ACC112 (cell line): ENCODE results near the gene FGF22.

ENCODE experiments used
- H2AFZ ChIP-seq: fragments of 200-600 bp; sonication (generic); one replicate; pipeline ENCODE4 v1.6.0; 2017; ENCODE audit warnings: antibody characterized with exemption, low read length; ENCODE audit not compliant: unreplicated experiment
- H3K27ac ChIP-seq: fragments of 200-600 bp; sonication (generic); 2 replicates; pipeline ENCODE4 v1.5.1; 2014; ENCODE audit warnings: low read depth, mild to moderate bottlenecking, antibody characterized with exemption, low read length, moderate library complexity
- H3K27me3 ChIP-seq: fragments of 200-600 bp; sonication (generic); 2 replicates; pipeline ENCODE4 v1.6.1; 2014; ENCODE audit warnings: mild to moderate bottlenecking, antibody characterized with exemption, low read length, moderate library complexity, mixed read lengths; ENCODE audit not compliant: insufficient read depth
- H3K36me3 ChIP-seq: fragments of 200-600 bp; sonication (generic); 2 replicates; pipeline ENCODE4 v1.6.1; 2016; ENCODE audit warnings: mild to moderate bottlenecking, antibody characterized with exemption, low read length, moderate library complexity, mixed read lengths; ENCODE audit not compliant: insufficient read depth
- H3K4me1 ChIP-seq: fragments of 200-600 bp; sonication (generic); one replicate; pipeline ENCODE4 v1.6.1; 2016; ENCODE audit warnings: low read length, mixed read lengths; ENCODE audit not compliant: insufficient read depth, unreplicated experiment, control insufficient read depth
- H3K4me3 ChIP-seq: fragments of 200-600 bp; sonication (generic); 2 replicates; pipeline ENCODE4 v1.5.1; 2014; ENCODE audit warnings: mild to moderate bottlenecking, low read depth, low read length
- H3K79me2 ChIP-seq: fragments of 200-600 bp; sonication (generic); one replicate; pipeline ENCODE4 v1.6.0; 2016; ENCODE audit warnings: low read length; ENCODE audit not compliant: control insufficient read depth, unreplicated experiment, insufficient read depth

FGF22 gene

GRCh38 chr19:653425-653824 is 13.7 kb downstream of the FGF22 start:
- Histone ChIP-seq H3K79me2 (peaks cover 64% of the 10 kb centered on the region), H2AFZ (no peak overlapping the region), H3K36me3 (no peaks in the 10 kb centered on the region), H3K4me1 (no peaks in the 10 kb centered on the region), H3K27me3 (no peaks in the 10 kb centered on the region), H3K27ac (no peak overlapping the region), H3K4me3 (no peak overlapping the region)

- no peaks in the 10 kb centered on the region for H3K36me3 ChIP-seq
- no peak overlapping the region for H2AFZ ChIP-seq
- peaks cover 86% of the 10 kb centered on the region for H3K79me2 ChIP-seq
- H3K4me3 ChIP-seq = no peak overlapping the region
- H3K27ac ChIP-seq = no peak overlapping the region
- peaks cover 2% of the 10 kb centered on the region for H3K4me1 ChIP-seq
- no peaks in the 10 kb centered on the region for H3K27me3 ChIP-seq
These were observed 16.0 kb downstream of the FGF22 start for GRCh38 chr19:655691-656090.

DNA sequence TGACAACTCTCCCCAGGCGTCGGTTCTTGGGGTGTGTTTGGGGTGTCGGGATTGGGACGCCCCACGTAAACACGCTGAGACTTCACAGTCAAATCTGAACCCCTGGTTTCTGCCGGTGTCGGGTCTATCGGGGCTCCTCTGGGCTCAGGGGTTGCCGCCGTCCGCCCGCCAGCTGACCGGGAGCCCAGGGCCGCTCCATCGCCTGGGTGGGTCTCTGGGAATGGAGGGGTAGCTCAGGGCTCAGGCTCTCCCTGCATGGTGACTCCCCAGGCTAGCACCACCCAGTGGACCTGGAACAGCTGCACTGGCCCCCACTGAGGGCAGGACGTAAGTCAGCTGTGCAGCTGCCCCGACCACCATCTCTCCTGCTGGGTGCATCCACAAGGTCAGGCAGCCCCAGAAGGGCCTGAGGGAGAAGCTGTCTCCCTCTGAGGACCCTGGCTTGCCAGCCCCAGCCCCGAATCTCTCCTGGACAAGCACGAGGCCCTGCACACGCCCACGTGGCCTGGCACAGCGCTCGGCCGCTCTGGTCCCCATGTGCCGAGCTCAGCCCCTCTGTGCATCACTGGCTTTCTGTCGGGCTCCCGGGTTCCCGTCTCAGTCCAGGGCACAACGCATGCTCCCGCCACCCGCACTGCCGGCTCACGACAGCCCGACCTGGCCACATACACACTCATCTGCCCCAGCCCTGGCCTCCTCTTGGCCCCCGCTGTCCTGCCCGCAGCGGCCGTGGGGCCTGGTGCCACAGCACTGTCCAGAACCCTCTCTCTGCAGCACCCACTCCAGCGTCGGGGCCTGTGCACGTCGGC is 17.3 kb downstream of the FGF22 start:
- Histone ChIP-seq H2AFZ (no peak overlapping the region), H3K79me2 (peaks cover 93% of the 10 kb centered on the region), H3K4me1 (peaks cover 8% of the 10 kb centered on the region), H3K27ac (no peak overlapping the region), H3K27me3 (no peaks in the 10 kb centered on the region), H3K4me3 (no peak overlapping the region), H3K36me3 (no peaks in the 10 kb centered on the region)

DNA sequence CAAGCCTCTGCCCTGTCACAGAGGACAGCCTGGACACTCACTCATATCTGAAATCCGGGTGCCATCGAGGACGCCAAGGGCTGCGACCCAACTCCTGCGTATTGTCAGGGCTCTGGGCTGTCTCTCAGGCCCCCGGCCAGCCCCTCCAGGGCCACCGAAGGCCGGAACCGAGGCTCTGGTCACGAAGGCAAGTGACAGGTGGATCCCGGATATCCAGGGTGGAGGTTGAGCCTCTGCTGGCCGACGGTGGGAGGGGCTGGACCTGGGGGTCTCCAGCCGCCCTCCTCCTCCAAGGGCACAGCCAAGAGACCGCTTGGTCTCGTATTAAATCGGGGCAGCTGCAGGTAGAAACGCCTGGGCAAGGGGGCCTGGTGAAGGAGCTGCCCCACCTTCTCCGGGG is 17.9 kb downstream of the FGF22 start:
- Histone ChIP-seq H3K79me2 (peaks cover 94% of the 10 kb centered on the region), H3K36me3 (no peaks in the 10 kb centered on the region), H3K27ac (no peak overlapping the region)

DNA sequence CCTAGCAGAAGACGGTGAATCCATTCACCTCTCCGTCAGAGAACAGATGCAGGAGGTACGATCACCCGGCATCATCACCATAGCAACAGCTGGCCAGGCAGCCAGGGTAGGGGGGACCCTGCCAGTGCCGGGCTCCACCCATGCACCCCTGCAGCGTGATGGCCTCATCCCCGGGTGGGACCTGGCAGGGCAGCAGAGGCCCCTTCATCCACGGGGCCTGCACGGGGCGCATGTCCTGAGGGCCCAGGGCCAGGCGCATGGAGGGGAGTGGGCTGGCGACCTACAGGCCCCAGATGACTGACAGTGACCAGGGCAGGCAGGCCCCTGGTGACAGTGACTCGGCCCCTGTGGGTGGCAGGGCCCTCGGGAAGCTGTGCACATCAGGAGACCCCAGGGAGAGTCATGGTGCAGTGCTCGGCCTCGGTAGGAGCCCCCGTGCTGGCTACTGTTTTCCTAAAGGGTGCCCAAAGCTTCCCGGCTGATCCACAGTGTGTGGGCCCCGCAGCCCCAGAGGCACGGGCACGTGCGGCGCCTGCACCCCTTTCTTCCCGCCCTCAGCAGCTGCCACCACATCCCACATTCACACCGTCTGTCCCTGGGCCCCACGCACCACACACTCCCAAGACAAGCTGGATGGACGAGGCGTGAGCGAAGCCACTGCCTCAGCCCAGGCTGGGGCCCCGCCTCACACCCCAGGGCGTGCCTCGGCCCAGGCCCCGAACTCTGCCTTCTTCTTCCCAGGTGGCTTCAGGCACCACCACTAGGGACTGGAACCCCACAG is 18.6 kb downstream of the FGF22 start:
- Histone ChIP-seq H3K27ac (no peak overlapping the region), H3K79me2 (peaks cover 92% of the 10 kb centered on the region), H3K4me1 (peaks cover 8% of the 10 kb centered on the region), H2AFZ (no peak overlapping the region), H3K36me3 (no peaks in the 10 kb centered on the region), H3K4me3 (no peak overlapping the region), H3K27me3 (no peaks in the 10 kb centered on the region)

More for the DNA sequence above, 17.9 kb downstream of the FGF22 start:
- no peak overlapping the region for H2AFZ ChIP-seq
- no peaks in the 10 kb centered on the region for H3K27me3 ChIP-seq
- H3K4me1 ChIP-seq = peaks cover 8% of the 10 kb centered on the region
- no peak overlapping the region for H3K4me3 ChIP-seq

DNA sequence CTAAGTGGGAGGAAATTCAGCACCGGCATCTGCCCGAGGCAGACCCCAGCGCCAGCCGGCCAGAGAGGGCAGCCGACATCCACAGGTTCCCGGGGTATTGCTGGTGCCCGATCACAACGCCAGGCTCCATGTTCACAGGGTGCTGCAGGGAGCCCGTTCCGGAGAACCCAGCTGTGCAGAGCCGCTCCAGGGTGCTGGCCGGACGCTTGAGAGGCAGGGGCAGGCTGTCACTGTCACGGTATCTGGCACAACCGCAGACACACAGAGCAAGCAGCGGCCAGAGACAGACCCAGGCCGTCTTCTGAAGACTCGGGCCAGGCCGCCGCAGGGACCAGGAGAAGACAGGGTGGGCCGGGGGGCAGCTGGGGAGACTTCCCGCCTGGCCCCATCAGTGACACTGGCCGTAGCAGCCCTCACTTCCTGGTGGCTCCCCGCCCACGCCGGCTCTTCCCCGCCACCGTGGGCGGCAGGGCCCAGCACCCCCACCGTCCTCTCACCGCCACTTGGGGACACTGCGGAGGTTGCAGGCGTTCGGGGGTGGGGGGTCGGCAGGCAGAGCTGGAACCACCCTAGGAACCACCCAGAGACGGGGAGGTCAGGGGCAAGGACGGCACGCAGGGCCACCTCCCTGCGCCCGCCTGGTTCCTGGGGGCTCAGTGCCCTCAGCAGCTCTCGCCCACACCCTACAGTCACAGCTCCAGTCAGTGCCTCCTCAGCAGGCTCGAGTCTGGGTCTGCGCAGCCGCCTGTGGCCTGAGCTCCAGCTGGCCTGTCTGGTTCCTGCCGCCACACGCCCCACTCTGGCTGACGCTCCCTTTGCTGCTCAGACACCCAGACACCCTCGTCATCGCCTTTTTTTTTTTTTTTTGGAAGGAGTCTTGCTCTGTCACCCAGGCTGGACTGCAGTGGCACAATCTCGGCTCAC is 19.5 kb downstream of the FGF22 start:
- Histone ChIP-seq H3K36me3 (no peaks in the 10 kb centered on the region), H3K27ac (no peak overlapping the region)

DNA sequence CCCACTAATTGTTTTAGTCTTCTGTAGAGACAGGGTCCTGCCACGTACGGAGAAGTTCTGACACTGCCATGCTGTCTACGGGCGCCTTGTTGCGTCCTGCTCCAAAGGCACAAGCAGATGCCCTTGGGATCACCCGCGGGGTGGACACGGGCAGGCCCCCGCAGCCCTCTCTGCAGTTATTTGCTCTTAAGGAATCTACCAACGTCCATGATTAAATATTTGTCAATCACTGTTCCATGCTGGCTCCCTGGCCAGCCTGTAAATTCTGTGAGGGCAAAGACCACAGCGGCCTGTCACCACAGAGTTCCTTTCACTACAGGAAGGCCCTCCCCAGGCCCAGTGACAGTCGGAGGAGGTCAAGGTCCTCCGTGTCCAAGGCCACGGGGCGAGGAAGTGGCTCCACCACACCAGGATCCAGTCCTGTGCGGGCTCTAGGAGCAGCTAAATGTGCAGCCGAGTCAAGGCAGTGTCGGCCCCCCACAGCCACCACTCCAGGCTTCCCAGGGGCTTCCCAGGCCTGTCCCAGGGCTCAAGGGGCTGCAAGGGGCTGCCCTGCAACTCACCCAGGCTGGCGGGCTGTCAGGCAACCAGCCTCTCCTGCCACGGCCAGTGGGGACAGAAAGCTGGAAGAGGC is 21.2 kb downstream of the FGF22 start:
- H3K27ac ChIP-seq = no peak overlapping the region; the same call in 1 of the 2 replicates
- no peaks in the 10 kb centered on the region for H3K27me3 ChIP-seq
- H3K4me3 ChIP-seq = peak overlapping the region; percentile 96
- peaks cover 70% of the 10 kb centered on the region for H3K79me2 ChIP-seq
- no peak overlapping the region for H2AFZ ChIP-seq
- no peaks in the 10 kb centered on the region for H3K36me3 ChIP-seq
- H3K4me1 ChIP-seq = peaks cover 8% of the 10 kb centered on the region

More for the DNA sequence above, 19.5 kb downstream of the FGF22 start:
- Histone ChIP-seq H3K79me2 (peaks cover 83% of the 10 kb centered on the region), H3K4me3 (no peak overlapping the region), H2AFZ (no peak overlapping the region), H3K4me1 (peaks cover 8% of the 10 kb centered on the region), H3K27me3 (no peaks in the 10 kb centered on the region)

- H3K36me3 ChIP-seq = no peaks in the 10 kb centered on the region
- peak overlapping the region; percentile 65 for H3K27ac ChIP-seq
- no peak overlapping the region for H2AFZ ChIP-seq
- H3K4me1 ChIP-seq = peaks cover 8% of the 10 kb centered on the region
- peaks cover 64% of the 10 kb centered on the region for H3K79me2 ChIP-seq
- H3K27me3 ChIP-seq = no peaks in the 10 kb centered on the region
- H3K4me3 ChIP-seq = peak overlapping the region; percentile 96
These were observed 21.9 kb downstream of the FGF22 start for GRCh38 chr19:661427-662196.

GRCh38 chr19:662207-662961 is 22.7 kb downstream of the FGF22 start:
- H3K4me1 ChIP-seq = peaks cover 8% of the 10 kb centered on the region
- peak overlapping the region; percentile 96 for H3K4me3 ChIP-seq
- H3K27me3 ChIP-seq = no peaks in the 10 kb centered on the region
- no peak overlapping the region for H2AFZ ChIP-seq
- no peaks in the 10 kb centered on the region for H3K36me3 ChIP-seq
- peak overlapping the region; percentile 65; the same call in 1 of the 2 replicates for H3K27ac ChIP-seq
- peaks cover 56% of the 10 kb centered on the region for H3K79me2 ChIP-seq
